CD14-positive monocyte (primary cell): ENCODE measurements around the gene RANBP10. TPM values are rescaled to one million over a fixed set of nuclear protein-coding genes. Genes with fewer than 3 reads are reported as not detected.

Experiments
- DNase-seq, 3 donors: peaks; one replicate each; pipeline ENCODE4 v3.0.0-alpha.2; 2011 to 2022
- H2AFZ ChIP-seq: 2 replicates; pipeline ENCODE4 v1.6.0; 2012; ENCODE audit warnings: mild to moderate bottlenecking, low read depth, low read length, inconsistent platforms; ENCODE audit not compliant: insufficient read depth, poor library complexity, severe bottlenecking
- H3K27ac ChIP-seq, 2 donors: 1 replicate in 1 of 2; 2 replicates in 1 of 2; pipeline ENCODE4 v1.5.1; 2012 to 2013; ENCODE audit warnings: low read length in 2 of 2, control low read depth in 1 of 2, inconsistent platforms in 1 of 2, low read depth in 1 of 2, mild to moderate bottlenecking in 1 of 2
- H3K27me3 ChIP-seq, 2 donors: one replicate each; pipeline versions ENCODE4 v1.6.0 to v1.6.1; 2011 to 2013; ENCODE audit warnings: low read length in 2 of 2; ENCODE audit not compliant: control insufficient read depth in 2 of 2, insufficient read depth in 2 of 2
- H3K36me3 ChIP-seq, 2 donors: replicated peaks in 1 of 2; 1 replicate in 1 of 2; 2 replicates in 1 of 2; pipeline versions ENCODE4 v1.5.1 to v1.6.1; 2012 to 2013; ENCODE audit warnings: low read length in 2 of 2, control low read depth in 1 of 2, inconsistent platforms in 1 of 2, mild to moderate bottlenecking in 1 of 2; ENCODE audit not compliant: insufficient read depth in 2 of 2, control insufficient read depth in 1 of 2
- H3K4me1 ChIP-seq, 2 donors: 1 replicate in 1 of 2; 2 replicates in 1 of 2; pipeline versions ENCODE4 v1.5.1 to v1.6.1; 2012 to 2013; ENCODE audit warnings: low read length in 2 of 2, control low read depth in 1 of 2, inconsistent platforms in 1 of 2, mild to moderate bottlenecking in 1 of 2, moderate library complexity in 1 of 2; ENCODE audit not compliant: insufficient read depth in 2 of 2, control insufficient read depth in 1 of 2
- H3K4me2 ChIP-seq: replicated peaks from 2 replicates; pipeline ENCODE3; 2012; ENCODE audit warnings: low read length, moderate library complexity, mild to moderate bottlenecking; ENCODE audit not compliant: poor library complexity, severe bottlenecking; ENCODE audit errors: extremely low read depth
- H3K4me3 ChIP-seq, 3 experiments: fragments of 200-600 bp in 1 of 3; sonication (generic) in 1 of 3; replicated peaks in 1 of 3; 1 replicate in 2 of 3; 2 replicates in 1 of 3; pipeline ENCODE4 v1.5.1; 2011 to 2013; ENCODE audit warnings: low read length in 3 of 3, mild to moderate bottlenecking in 3 of 3, control low read depth in 2 of 3, low read depth in 2 of 3, inconsistent platforms in 1 of 3, moderate library complexity in 1 of 3
- H3K79me2 ChIP-seq: 2 replicates; pipeline ENCODE4 v1.6.0; 2012; ENCODE audit warnings: mild to moderate bottlenecking, control low read depth, inconsistent platforms, low read length, moderate library complexity; ENCODE audit not compliant: insufficient read depth
- H3K9ac ChIP-seq: 2 replicates; pipeline ENCODE4 v1.6.0; 2017; ENCODE audit warnings: low read length, mild to moderate bottlenecking; ENCODE audit not compliant: insufficient read depth, poor library complexity, severe bottlenecking
- H3K9me3 ChIP-seq, 2 donors: replicated peaks in 1 of 2; 1 replicate in 1 of 2; 2 replicates in 1 of 2; pipeline versions ENCODE4 v1.5.1 to v1.6.1; 2012 to 2013; ENCODE audit warnings: low read length in 2 of 2, control low read depth in 1 of 2; ENCODE audit not compliant: control insufficient read depth in 1 of 2, insufficient read depth in 1 of 2
- H4K20me1 ChIP-seq: 2 replicates; pipeline ENCODE4 v1.6.0; 2012; ENCODE audit warnings: mild to moderate bottlenecking, low read length, control low read depth, moderate library complexity; ENCODE audit not compliant: insufficient read depth
- H3K27ac Mint-ChIP-seq, 7 donors: one replicate each; pipeline ENCODE4 v1.8.0; 2020; ENCODE audit warnings: mild to moderate bottlenecking in 7 of 7, mixed read lengths in 7 of 7, moderate library complexity in 6 of 7, inconsistent platforms in 2 of 7
- H3K27me3 Mint-ChIP-seq, 3 donors: one replicate each; pipeline ENCODE4 v1.8.0; 2021 to 2022; ENCODE audit warnings: low read depth in 3 of 3, mild to moderate bottlenecking in 3 of 3, mixed read lengths in 3 of 3, moderate library complexity in 3 of 3, inconsistent platforms in 1 of 3
- H3K36me3 Mint-ChIP-seq, 2 donors: one replicate each; pipeline ENCODE4 v1.8.0; 2020; ENCODE audit warnings: mixed read lengths in 2 of 2, inconsistent platforms in 1 of 2, mild to moderate bottlenecking in 1 of 2
- H3K4me1 Mint-ChIP-seq: one replicate; pipeline ENCODE4 v1.8.0; 2020; ENCODE audit warnings: mild to moderate bottlenecking, mixed read lengths
- H3K4me3 Mint-ChIP-seq, 2 donors: one replicate each; pipeline ENCODE4 v1.8.0; 2020; ENCODE audit warnings: mild to moderate bottlenecking in 2 of 2, mixed read lengths in 2 of 2, moderate library complexity in 1 of 2
- H3K9me3 Mint-ChIP-seq, 7 donors: one replicate each; pipeline ENCODE4 v1.8.0; 2020 to 2022; ENCODE audit warnings: mixed read lengths in 7 of 7, mild to moderate bottlenecking in 6 of 7, moderate library complexity in 6 of 7, inconsistent platforms in 2 of 7
- WGBS: methylation state at CpG from one replicate; pipeline ENCODE4 v1.1.5; 2013; ENCODE audit warnings: missing lambda C conversion rate; ENCODE audit not compliant: insufficient coverage; 5-methylcytosine and 5-hydroxymethylcytosine counted together
- intact Hi-C, 2 donors: fragments of 100-400 bp; cut with micrococcal nuclease; formaldehyde crosslinking; loops; one replicate each; pipeline versions ENCODE4 v1.15.0 to v1.15.1; 2023
- polyA plus RNA-seq, 3 donors: library from polyadenylated mRNA; depleted of rRNA in 1 of 3; unstranded in 2 of 3; stranded (reverse) in 1 of 3; fragments of 300-500 nt in 2 of 3; fragments of >200 nt in 1 of 3; fragmentation: Illumina TruSeq in 2 of 3; gene quantifications; 1 replicate in 2 of 3; 2 replicates in 1 of 3; pipeline ENCODE4 v1.2.3, GENCODE V29; 2012 to 2021
- TF ChIP-seq, protein P1 (sequence below): fragments of 200-600 bp; IDR thresholded peaks from one replicate; pipeline ENCODE4 v1.8.0; 2022; ENCODE audit warnings: antibody characterized with exemption, mild to moderate bottlenecking

The RANBP10 gene
- polyA plus RNA-seq, 3 donors: 6.4 to 16.7 (median 6.6) TPM

DNA sequence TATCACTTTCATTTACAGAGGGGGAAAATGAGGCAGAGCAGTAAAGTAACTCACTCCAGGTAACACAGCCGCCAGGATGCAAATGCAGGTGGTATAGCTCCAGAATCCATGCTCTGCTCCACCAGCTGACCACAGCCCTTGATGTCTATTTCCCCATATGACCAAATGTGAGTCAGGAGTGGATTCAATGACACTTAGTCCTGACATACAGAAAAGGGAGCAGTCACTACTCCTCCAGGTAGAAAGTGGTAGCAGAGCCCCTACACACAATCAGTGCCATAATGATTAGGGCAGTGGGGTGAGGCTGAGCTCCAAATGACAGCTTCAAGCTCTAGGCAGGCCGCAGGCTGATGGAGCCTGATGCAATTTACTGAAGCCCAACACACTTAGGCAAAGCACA lies 44.0 kb downstream of the RANBP10 start:
- Mint-ChIP-seq H3K27me3 (peaks cover 0 to 2% (median 0%) of the 10 kb centered on the region in 3 donors), H3K4me3 (no peak overlapping the region), H3K36me3 (peaks cover 42 to 47% of the 10 kb centered on the region in 2 donors), H3K4me1 (peaks cover 5% of the 10 kb centered on the region), H3K27ac (no peak overlapping the region), H3K9me3 (no peaks in the 10 kb centered on the region)
- no peak overlapping the region for H3K27ac ChIP-seq
- no peak overlapping the region for H3K4me2 ChIP-seq
- H3K36me3 ChIP-seq: peaks cover 29 to 65% of the 10 kb centered on the region in 2 donors
- H3K4me1 ChIP-seq: no peaks in the 10 kb centered on the region
- H2AFZ ChIP-seq: no peak overlapping the region
- no peak for DNase-seq
- H3K79me2 ChIP-seq: no peaks in the 10 kb centered on the region
- no peaks in the 10 kb centered on the region for H3K9me3 ChIP-seq
- no peaks in the 10 kb centered on the region for H3K27me3 ChIP-seq
- H3K4me3 ChIP-seq: no peak overlapping the region
- no peak overlapping the region for H3K9ac ChIP-seq
- TF ChIP-seq, protein P1, sequence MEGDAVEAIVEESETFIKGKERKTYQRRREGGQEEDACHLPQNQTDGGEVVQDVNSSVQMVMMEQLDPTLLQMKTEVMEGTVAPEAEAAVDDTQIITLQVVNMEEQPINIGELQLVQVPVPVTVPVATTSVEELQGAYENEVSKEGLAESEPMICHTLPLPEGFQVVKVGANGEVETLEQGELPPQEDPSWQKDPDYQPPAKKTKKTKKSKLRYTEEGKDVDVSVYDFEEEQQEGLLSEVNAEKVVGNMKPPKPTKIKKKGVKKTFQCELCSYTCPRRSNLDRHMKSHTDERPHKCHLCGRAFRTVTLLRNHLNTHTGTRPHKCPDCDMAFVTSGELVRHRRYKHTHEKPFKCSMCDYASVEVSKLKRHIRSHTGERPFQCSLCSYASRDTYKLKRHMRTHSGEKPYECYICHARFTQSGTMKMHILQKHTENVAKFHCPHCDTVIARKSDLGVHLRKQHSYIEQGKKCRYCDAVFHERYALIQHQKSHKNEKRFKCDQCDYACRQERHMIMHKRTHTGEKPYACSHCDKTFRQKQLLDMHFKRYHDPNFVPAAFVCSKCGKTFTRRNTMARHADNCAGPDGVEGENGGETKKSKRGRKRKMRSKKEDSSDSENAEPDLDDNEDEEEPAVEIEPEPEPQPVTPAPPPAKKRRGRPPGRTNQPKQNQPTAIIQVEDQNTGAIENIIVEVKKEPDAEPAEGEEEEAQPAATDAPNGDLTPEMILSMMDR: no peak
- peaks cover 17% of the 10 kb centered on the region for H4K20me1 ChIP-seq
- intact Hi-C loops: no loop called here
- WGBS: no CpG with 5 or more reads among the region's 2 CpGs

DNA sequence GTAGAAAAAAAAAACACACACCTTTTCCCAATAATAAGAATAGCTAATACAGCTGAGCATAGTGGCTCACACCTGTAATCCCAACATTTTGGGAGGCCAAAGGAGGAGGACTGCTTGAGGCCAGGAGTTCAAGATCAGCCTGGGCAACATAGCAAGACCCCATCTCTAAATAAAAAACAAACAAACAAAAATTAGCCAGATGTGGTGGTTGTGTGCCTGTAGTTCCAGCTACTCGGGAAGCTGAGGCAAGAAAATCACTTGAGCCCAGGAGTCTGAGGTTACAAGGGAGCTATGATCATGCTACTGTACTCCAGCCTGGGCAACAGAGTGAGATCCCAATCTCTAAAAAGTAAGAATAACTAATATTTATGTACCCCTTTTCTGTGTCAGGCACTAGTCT lies 44.4 kb downstream of the RANBP10 start:
- Histone ChIP-seq H3K9me3 (no peaks in the 10 kb centered on the region), H3K4me1 (no peaks in the 10 kb centered on the region), H3K79me2 (no peaks in the 10 kb centered on the region), H3K27me3 (no peaks in the 10 kb centered on the region), H2AFZ (no peak overlapping the region), H4K20me1 (peaks cover 17% of the 10 kb centered on the region), H3K4me3 (no peak overlapping the region), H3K36me3 (peaks cover 28 to 64% of the 10 kb centered on the region in 2 donors), H3K9ac (no peak overlapping the region), H3K27ac (no peak overlapping the region), H3K4me2 (no peak overlapping the region)
- H3K27me3 Mint-ChIP-seq: peaks cover 0 to 2% (median 0%) of the 10 kb centered on the region in 3 donors
- intact Hi-C loops: no loop called here
- peaks cover 40 to 49% of the 10 kb centered on the region in 2 donors for H3K36me3 Mint-ChIP-seq
- H3K4me3 Mint-ChIP-seq: no peak overlapping the region
- DNase-seq: no peak
- peaks cover 5% of the 10 kb centered on the region for H3K4me1 Mint-ChIP-seq
- TF ChIP-seq, protein P1: no peak
- WGBS: 100% methylated on average over 1 of the region's 1 CpG
- no peak overlapping the region for H3K27ac Mint-ChIP-seq
- H3K9me3 Mint-ChIP-seq: no peaks in the 10 kb centered on the region
